HEK293 (cell line): ENCODE results near the gene GFI1.

Experiments
- CTCF ChIA-PET: fragments of 350-600 bp; formaldehyde crosslinking; extraction: SDS; loops from one replicate; lab custom pipeline; 2021; ENCODE audit warnings: antibody characterized with exemption; lab: Yijun Ruan, JAX
- POLR2A ChIA-PET: fragments of 300-600 bp; formaldehyde crosslinking; extraction: SDS; loops from one replicate; lab custom pipeline; 2020; ENCODE audit warnings: antibody characterized with exemption, inconsistent platforms; lab: Yijun Ruan, JAX
- H3K27ac ChIP-seq: fragments of 200-500 bp; sonication (Bioruptor generic); 2 replicates; pipeline ENCODE4 v1.5.1; 2014; ENCODE audit warnings: low read depth, low read length, control low read depth, inconsistent platforms; ENCODE audit errors: extremely low read depth
- H3K36me3 ChIP-seq, 2 experiments: fragments of 200-500 bp in 1 of 2; sonication (Bioruptor generic) in 1 of 2; 1 replicate in 1 of 2; 2 replicates in 1 of 2; pipeline ENCODE4 v1.5.1; 2014 to 2017; ENCODE audit warnings: inconsistent platforms in 2 of 2, low read length in 2 of 2; ENCODE audit not compliant: control insufficient read depth in 2 of 2, insufficient read depth in 1 of 2
- H3K4me1 ChIP-seq: fragments of 200-500 bp; sonication (Bioruptor generic); 2 replicates; pipeline ENCODE4 v1.5.1; 2014; ENCODE audit warnings: mild to moderate bottlenecking, low read length, inconsistent platforms; ENCODE audit not compliant: control insufficient read depth, insufficient read depth
- H3K4me3 ChIP-seq: 2 replicates; pipeline ENCODE4 v1.5.1; 2011; ENCODE audit warnings: low read depth, mild to moderate bottlenecking, control low read depth, low read length, moderate library complexity
- H3K9me3 ChIP-seq: fragments of 200-500 bp; sonication (Bioruptor generic); 2 replicates; pipeline ENCODE4 v1.5.1; 2014; ENCODE audit warnings: low read depth, low read length, inconsistent platforms; ENCODE audit not compliant: control insufficient read depth, insufficient read depth
- BCL6B ChIP-seq: fragments of 450-650 bp; formaldehyde crosslinking; IDR thresholded peaks from 2 replicates; pipeline ENCODE4 v1.5.1; 2017; ENCODE audit warnings: missing biosample characterization, missing genetic modification characterization
- ZNF133 ChIP-seq: fragments of 450-650 bp; formaldehyde crosslinking; IDR thresholded peaks from 2 replicates; pipeline ENCODE4 v1.5.1; 2016; ENCODE audit warnings: missing biosample characterization, missing genetic modification characterization
- ZNF138 ChIP-seq: fragments of 450-650 bp; formaldehyde crosslinking; IDR thresholded peaks from 2 replicates; pipeline ENCODE4 v1.5.1; 2016; ENCODE audit warnings: missing biosample characterization, missing genetic modification characterization, borderline replicate concordance
- ZNF175 ChIP-seq: fragments of 450-650 bp; formaldehyde crosslinking; IDR thresholded peaks from 2 replicates; pipeline ENCODE4 v1.5.1; 2016; ENCODE audit warnings: missing biosample characterization, missing genetic modification characterization
- ZNF501 ChIP-seq: fragments of 450-650 bp; formaldehyde crosslinking; IDR thresholded peaks from 2 replicates; pipeline ENCODE4 v1.5.1; 2016; ENCODE audit warnings: missing biosample characterization, missing genetic modification characterization
- TF ChIP-seq, protein P1 (sequence below): fragments of 450-650 bp; formaldehyde crosslinking; IDR thresholded peaks from 2 replicates; pipeline ENCODE4 v1.5.1; 2016; ENCODE audit warnings: missing biosample characterization, missing genetic modification characterization, borderline replicate concordance
- TF ChIP-seq, protein P2 (sequence below): fragments of 450-650 bp; formaldehyde crosslinking; IDR thresholded peaks from 2 replicates; pipeline ENCODE4 v1.5.1; 2016; ENCODE audit warnings: missing biosample characterization, missing genetic modification characterization

Gene GFI1

DNA sequence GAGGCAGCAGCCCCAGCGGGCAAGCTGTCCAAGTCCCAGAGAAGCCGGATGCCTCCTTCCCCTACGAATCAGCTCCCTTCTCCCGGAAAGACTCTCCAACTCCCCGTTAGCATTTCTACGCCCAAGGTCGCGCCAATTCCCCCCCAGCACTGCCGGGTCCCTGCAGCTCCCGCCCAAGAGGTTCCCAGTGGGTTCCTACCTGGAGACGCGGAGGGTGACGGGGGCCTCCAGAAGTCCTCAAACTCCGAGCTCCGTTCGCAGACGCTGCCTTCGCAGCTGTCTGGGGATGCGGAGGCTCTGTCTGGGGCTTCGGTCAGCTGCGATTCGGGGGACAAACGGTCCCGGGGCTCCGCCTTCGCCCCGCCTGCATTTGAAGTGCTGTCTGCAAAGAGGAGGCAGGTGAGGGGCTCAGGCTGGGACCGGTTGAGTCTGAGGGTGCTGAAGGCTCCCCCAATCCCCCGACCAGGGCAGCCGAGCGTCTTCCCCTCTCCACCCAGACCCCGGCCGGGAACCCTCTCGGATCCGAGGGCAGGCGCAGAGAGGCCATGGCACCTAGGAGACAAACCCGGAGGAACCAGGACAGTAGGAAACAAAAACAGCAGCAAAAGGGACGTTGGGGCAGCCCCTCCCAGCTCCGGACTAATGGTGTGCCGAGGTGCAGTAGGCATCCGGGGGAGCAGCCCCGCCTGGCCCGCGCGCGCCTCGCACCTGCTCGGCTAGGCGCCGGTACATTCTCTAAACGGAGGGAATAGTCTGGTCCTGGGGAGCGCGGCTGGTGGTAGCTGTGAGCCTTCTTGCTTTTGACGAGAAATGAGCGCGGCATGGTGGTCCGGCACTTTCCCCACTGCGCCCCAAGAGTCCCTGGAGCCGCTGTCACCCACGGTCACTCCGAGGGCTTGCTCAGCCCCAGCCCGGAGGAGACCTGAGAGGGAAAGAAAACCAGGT is 3.8 kb downstream of the GFI1 start (continued):
- TF ChIP-seq, protein P1, sequence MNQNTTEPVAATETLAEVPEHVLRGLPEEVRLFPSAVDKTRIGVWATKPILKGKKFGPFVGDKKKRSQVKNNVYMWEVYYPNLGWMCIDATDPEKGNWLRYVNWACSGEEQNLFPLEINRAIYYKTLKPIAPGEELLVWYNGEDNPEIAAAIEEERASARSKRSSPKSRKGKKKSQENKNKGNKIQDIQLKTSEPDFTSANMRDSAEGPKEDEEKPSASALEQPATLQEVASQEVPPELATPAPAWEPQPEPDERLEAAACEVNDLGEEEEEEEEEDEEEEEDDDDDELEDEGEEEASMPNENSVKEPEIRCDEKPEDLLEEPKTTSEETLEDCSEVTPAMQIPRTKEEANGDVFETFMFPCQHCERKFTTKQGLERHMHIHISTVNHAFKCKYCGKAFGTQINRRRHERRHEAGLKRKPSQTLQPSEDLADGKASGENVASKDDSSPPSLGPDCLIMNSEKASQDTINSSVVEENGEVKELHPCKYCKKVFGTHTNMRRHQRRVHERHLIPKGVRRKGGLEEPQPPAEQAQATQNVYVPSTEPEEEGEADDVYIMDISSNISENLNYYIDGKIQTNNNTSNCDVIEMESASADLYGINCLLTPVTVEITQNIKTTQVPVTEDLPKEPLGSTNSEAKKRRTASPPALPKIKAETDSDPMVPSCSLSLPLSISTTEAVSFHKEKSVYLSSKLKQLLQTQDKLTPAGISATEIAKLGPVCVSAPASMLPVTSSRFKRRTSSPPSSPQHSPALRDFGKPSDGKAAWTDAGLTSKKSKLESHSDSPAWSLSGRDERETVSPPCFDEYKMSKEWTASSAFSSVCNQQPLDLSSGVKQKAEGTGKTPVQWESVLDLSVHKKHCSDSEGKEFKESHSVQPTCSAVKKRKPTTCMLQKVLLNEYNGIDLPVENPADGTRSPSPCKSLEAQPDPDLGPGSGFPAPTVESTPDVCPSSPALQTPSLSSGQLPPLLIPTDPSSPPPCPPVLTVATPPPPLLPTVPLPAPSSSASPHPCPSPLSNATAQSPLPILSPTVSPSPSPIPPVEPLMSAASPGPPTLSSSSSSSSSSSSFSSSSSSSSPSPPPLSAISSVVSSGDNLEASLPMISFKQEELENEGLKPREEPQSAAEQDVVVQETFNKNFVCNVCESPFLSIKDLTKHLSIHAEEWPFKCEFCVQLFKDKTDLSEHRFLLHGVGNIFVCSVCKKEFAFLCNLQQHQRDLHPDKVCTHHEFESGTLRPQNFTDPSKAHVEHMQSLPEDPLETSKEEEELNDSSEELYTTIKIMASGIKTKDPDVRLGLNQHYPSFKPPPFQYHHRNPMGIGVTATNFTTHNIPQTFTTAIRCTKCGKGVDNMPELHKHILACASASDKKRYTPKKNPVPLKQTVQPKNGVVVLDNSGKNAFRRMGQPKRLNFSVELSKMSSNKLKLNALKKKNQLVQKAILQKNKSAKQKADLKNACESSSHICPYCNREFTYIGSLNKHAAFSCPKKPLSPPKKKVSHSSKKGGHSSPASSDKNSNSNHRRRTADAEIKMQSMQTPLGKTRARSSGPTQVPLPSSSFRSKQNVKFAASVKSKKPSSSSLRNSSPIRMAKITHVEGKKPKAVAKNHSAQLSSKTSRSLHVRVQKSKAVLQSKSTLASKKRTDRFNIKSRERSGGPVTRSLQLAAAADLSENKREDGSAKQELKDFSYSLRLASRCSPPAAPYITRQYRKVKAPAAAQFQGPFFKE (tag by site-specific recombination) = no peak
- TF ChIP-seq ZNF175 (tag by site-specific recombination) (no peak), BCL6B (no peak), ZNF501 (tag by site-specific recombination) (no peak)

GRCh38 chr1:92481971-92482664 is 4.6 kb downstream of the GFI1 start:
- POLR2A ChIA-PET = interaction anchor here (0.8 kb wide), 1 partner anchor 73 kb away, joined by 3 read pairs; no protein-coding TSS in a partner anchor
- peaks cover 0 to 14% of the 10 kb centered on the region in 2 experiments; a peak in 2 of 3 replicates for H3K36me3 ChIP-seq

GRCh38 chr1:92481599-92481925 is 5.2 kb downstream of the GFI1 start:
- H3K4me1 ChIP-seq = no peaks in the 10 kb centered on the region; the same call in 1 of the 2 replicates
- ChIA-PET CTCF (interaction anchor here (2.5 kb wide), 1 partner anchor 171 kb away, joined by 10 read pairs; no protein-coding TSS in a partner anchor), POLR2A (interaction anchor here (0.8 kb wide), 1 partner anchor 74 kb away, joined by 3 read pairs; no protein-coding TSS in a partner anchor)
- no peak for TF ChIP-seq ZNF133 (tag by site-specific recombination)
- TF ChIP-seq, protein P2, sequence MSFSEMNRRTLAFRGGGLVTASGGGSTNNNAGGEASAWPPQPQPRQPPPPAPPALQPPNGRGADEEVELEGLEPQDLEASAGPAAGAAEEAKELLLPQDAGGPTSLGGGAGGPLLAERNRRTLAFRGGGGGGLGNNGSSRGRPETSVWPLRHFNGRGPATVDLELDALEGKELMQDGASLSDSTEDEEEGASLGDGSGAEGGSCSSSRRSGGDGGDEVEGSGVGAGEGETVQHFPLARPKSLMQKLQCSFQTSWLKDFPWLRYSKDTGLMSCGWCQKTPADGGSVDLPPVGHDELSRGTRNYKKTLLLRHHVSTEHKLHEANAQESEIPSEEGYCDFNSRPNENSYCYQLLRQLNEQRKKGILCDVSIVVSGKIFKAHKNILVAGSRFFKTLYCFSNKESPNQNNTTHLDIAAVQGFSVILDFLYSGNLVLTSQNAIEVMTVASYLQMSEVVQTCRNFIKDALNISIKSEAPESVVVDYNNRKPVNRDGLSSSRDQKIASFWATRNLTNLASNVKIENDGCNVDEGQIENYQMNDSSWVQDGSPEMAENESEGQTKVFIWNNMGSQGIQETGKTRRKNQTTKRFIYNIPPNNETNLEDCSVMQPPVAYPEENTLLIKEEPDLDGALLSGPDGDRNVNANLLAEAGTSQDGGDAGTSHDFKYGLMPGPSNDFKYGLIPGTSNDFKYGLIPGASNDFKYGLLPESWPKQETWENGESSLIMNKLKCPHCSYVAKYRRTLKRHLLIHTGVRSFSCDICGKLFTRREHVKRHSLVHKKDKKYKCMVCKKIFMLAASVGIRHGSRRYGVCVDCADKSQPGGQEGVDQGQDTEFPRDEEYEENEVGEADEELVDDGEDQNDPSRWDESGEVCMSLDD (tag by site-specific recombination) = no peak
- H3K27ac ChIP-seq = no peak overlapping the region
- peaks cover 0 to 14% of the 10 kb centered on the region in 2 experiments; a peak in 2 of 3 replicates for H3K36me3 ChIP-seq
- no peak overlapping the region for H3K4me3 ChIP-seq
- no peaks in the 10 kb centered on the region for H3K9me3 ChIP-seq

More at GRCh38 chr1:92481971-92482664, 4.6 kb downstream of the GFI1 start:
- CTCF ChIA-PET = interaction anchor here (2.5 kb wide), 1 partner anchor 172 kb away, joined by 10 read pairs; no protein-coding TSS in a partner anchor
- no peaks in the 10 kb centered on the region; the same call in none of the 2 replicates for H3K4me1 ChIP-seq
- no peak for TF ChIP-seq ZNF138
- H3K9me3 ChIP-seq = no peaks in the 10 kb centered on the region
- H3K4me3 ChIP-seq = no peak overlapping the region
- H3K27ac ChIP-seq = no peak overlapping the region
